Measurements from ENCODE around the gene ADD3. TPM values are rescaled to one million over a fixed set of nuclear protein-coding genes. Genes with fewer than 3 reads are reported as not detected.

The ADD3 gene
- total RNA-seq, 1 experiment from 2014 or later, result 59.9 TPM

- H3K27ac Mint-ChIP-seq, result peak overlapping the region in 1 of 3 experiments; percentile 63; a peak in 1 of 7 replicates
- H4K91ac ChIP-seq (ENCODE audit: insufficient read length, low read depth, low read length), result no peak overlapping the region
- peaks cover 3% of the 10 kb centered on the region for H3K23me2 ChIP-seq (ENCODE audit: insufficient read length, low read depth, low read length, poor library complexity, severe bottlenecking)
- no peaks in the 10 kb centered on the region for H3K27me3 ChIP-seq (ENCODE audit: insufficient read depth, low read length)
- H3K56ac ChIP-seq (ENCODE audit: insufficient read length, low read depth, low read length), result no peak overlapping the region
- H3T11ph ChIP-seq (ENCODE audit: low read length), result no peak overlapping the region
- no peaks in the 10 kb centered on the region for H3K9me3 ChIP-seq (ENCODE audit: control insufficient read depth, low read depth, low read length)
- H3K4me2 ChIP-seq (ENCODE audit: insufficient read depth, insufficient read length, low read length), result peak overlapping the region; percentile 14
- no peak for TF ChIP-seq CTCF (conservative IDR thresholded peaks at IDR 0.05)
- no peak overlapping the region for H3K18ac ChIP-seq (ENCODE audit: insufficient read length, low read depth, low read length)
- no peaks in the 10 kb centered on the region for H3K36me3 Mint-ChIP-seq (ENCODE audit: insufficient read depth in 1 of 3, low read depth in 3 of 3)
- no peak overlapping the region for H4K8ac ChIP-seq (replicated peaks; ENCODE audit: insufficient read length, low read depth, low read length)
- peaks cover 8% of the 10 kb centered on the region; the same call in 1 of the 2 replicates for H3K4me1 ChIP-seq (ENCODE audit: insufficient read depth, low read length)
- no peak for DNase-seq
- H2BK120ac ChIP-seq (ENCODE audit: low read depth, low read length, poor library complexity, severe bottlenecking), result no peak overlapping the region
- H3K9me3 Mint-ChIP-seq, result no peaks in the 10 kb centered on the region; a peak in 1 of 5 replicates
- H2BK20ac ChIP-seq (ENCODE audit: low read depth, low read length, poor library complexity, severe bottlenecking), result no peak overlapping the region
- H3K79me1 ChIP-seq (ENCODE audit: insufficient read depth, low read depth, low read length, poor library complexity, severe bottlenecking), result no peaks in the 10 kb centered on the region
- H2BK15ac ChIP-seq (ENCODE audit: low read depth, low read length), result no peak overlapping the region
- no peak overlapping the region for H3K4me3 Mint-ChIP-seq
- H2BK5ac ChIP-seq (ENCODE audit: insufficient read length, low read length), result no peak overlapping the region
- no peak overlapping the region for H2AFZ ChIP-seq (ENCODE audit: low read length)
- H4K20me1 ChIP-seq (ENCODE audit: control insufficient read depth, insufficient read depth, insufficient read length), result no peaks in the 10 kb centered on the region
- H3K27me3 Mint-ChIP-seq (ENCODE audit: low read depth), result no peaks in the 10 kb centered on the region; the same call in 1 of the 2 replicates
- no peaks in the 10 kb centered on the region for H3K79me2 ChIP-seq (ENCODE audit: insufficient read depth, low read length)
- H2BK12ac ChIP-seq (ENCODE audit: insufficient read length, low read depth, low read length), result no peak overlapping the region
- no peak overlapping the region for H4K5ac ChIP-seq (ENCODE audit: insufficient read length, low read depth, low read length)
- no peak overlapping the region for H3K14ac ChIP-seq (ENCODE audit: insufficient read depth, low read length)
- H3K4me1 Mint-ChIP-seq, result peaks cover 23 to 25% of the 10 kb centered on the region in 2 experiments
- no peak overlapping the region for H3K4ac ChIP-seq (ENCODE audit: low read depth, low read length)
- H3K23ac ChIP-seq (ENCODE audit: insufficient read length, low read depth, low read length), result no peak overlapping the region
- no peak overlapping the region for H3K9ac ChIP-seq (ENCODE audit: extremely low read depth, insufficient read length, low read length)
- H3K27ac ChIP-seq (ENCODE audit: insufficient read length, low read depth, low read length), result no peak overlapping the region
- H2AK5ac ChIP-seq (ENCODE audit: insufficient read length, low read length), result no peak overlapping the region
Measured at GRCh38 chr10:109967739-109968088, 40.1 kb upstream of the ADD3 start.

Measured in H9 (cell line).